Ishikawa (cell line): ENCODE results near the gene KSR2.

Source experiments
- EP300 ChIP-seq: IDR thresholded peaks from 2 replicates; pipeline ENCODE4 v1.6.1; 2012; ENCODE audit warnings: borderline replicate concordance
- FOXM1 ChIP-seq: IDR thresholded peaks from 2 replicates; pipeline ENCODE4 v1.6.1; 2012; ENCODE audit warnings: low read depth, borderline replicate concordance
- NFIC ChIP-seq: IDR thresholded peaks from 2 replicates; pipeline ENCODE4 v1.6.1; 2012
- TCF12 ChIP-seq: IDR thresholded peaks from 2 replicates; pipeline ENCODE4 v1.6.1; 2012; ENCODE audit warnings: low read depth
- TEAD4 ChIP-seq: IDR thresholded peaks from 2 replicates; pipeline ENCODE4 v1.6.1; 2012
- TF ChIP-seq, protein P1 (sequence below): IDR thresholded peaks from 2 replicates; pipeline ENCODE4 v1.6.1; 2012

DNA sequence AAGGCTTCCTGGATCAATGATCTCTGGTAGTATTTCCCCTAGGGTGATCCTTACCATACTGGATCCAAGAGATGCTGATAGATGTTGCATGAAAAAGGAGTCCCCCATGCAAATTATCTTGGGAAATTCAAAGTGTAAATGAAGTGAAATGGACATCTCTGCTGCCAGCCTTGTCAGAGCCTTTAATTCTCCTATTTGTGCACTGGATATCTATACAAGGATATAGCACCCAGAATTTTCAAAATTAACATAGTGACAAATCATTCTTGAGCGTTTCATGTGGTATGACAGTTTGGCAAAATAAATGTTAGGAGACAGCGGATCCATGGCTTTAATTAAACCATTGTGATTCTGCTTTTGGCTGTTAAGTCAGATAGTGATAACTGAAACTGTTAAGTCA lies 260.9 kb downstream of the KSR2 start:
- TF ChIP-seq FOXM1 = no peak
- no peak for TF ChIP-seq TEAD4
- TF ChIP-seq NFIC = no peak
- no peak for TF ChIP-seq TCF12
- TF ChIP-seq, protein P1, sequence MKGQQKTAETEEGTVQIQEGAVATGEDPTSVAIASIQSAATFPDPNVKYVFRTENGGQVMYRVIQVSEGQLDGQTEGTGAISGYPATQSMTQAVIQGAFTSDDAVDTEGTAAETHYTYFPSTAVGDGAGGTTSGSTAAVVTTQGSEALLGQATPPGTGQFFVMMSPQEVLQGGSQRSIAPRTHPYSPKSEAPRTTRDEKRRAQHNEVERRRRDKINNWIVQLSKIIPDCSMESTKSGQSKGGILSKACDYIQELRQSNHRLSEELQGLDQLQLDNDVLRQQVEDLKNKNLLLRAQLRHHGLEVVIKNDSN = no peak
- TF ChIP-seq EP300 = no peak
